Testis (tissue), 3 donors: ENCODE data around the gene PAN3. TPM values are rescaled to one million over a fixed set of nuclear protein-coding genes. Genes with fewer than 3 reads are reported as not detected.

Source experiments
- DNase-seq: peaks from one replicate; pipeline ENCODE4 v3.0.0-alpha.2; 2019
- H3K27ac ChIP-seq, 2 donors: fragments of 200-600 bp; sonication (generic); one replicate each; pipeline ENCODE4 v1.5.1; 2019
- H3K27me3 ChIP-seq: fragments of 200-600 bp; sonication (generic); one replicate; pipeline ENCODE4 v1.5.1; 2019
- H3K36me3 ChIP-seq: fragments of 200-600 bp; sonication (generic); one replicate; pipeline ENCODE4 v1.5.1; 2017; ENCODE audit warnings: low read depth; ENCODE audit errors: missing control alignments
- H3K4me1 ChIP-seq: fragments of 200-600 bp; sonication (generic); one replicate; pipeline ENCODE4 v1.5.1; 2019
- H3K4me3 ChIP-seq, 2 donors: fragments of 200-600 bp; sonication (generic); one replicate each; pipeline ENCODE4 v1.5.1; 2017 to 2019
- H3K9me3 ChIP-seq: fragments of 200-600 bp; sonication (generic); one replicate; pipeline ENCODE4 v1.5.1; 2017
- POLR2A ChIP-seq: fragments of 450-650 bp; IDR thresholded peaks from one replicate; pipeline ENCODE4 v1.6.1; 2017; ENCODE audit warnings: antibody characterized with exemption, mild to moderate bottlenecking, moderate library complexity
- WGBS, 2 donors: methylation state at CpG; one replicate each; pipeline ENCODE4 v1.1.5; 2018; 5-methylcytosine and 5-hydroxymethylcytosine counted together
- intact Hi-C: fragments of 100-400 bp; cut with DNase I; formaldehyde crosslinking; loops from one replicate; pipeline ENCODE4 v1.15.1; 2023; ENCODE audit warnings: low total_unique reads
- polyA plus RNA-seq: library from polyadenylated mRNA; stranded (reverse); fragments of 350-450 nt; fragmentation: Illumina TruSeq; extraction: RNeasy Lipid Tissue Mini Kit (QIAGEN cat#74804); gene quantifications from one replicate; pipeline ENCODE4 v1.2.3, GENCODE V29; 2014; ENCODE audit warnings: low read depth, low replicate concordance; ENCODE audit not compliant: insufficient read depth
- total RNA-seq, 2 donors: library from RNA; depleted of rRNA; stranded (reverse); fragments of >200 nt; gene quantifications; one replicate each; pipeline ENCODE4 v1.2.3, GENCODE V29; 2016
- TF ChIP-seq, protein P1 (sequence below), 3 experiments: fragments of 450-650 bp in 2 of 3; fragments of 200-600 bp in 1 of 3; sonication (generic) in 1 of 3; IDR thresholded peaks; one replicate each; pipeline ENCODE4 v1.5.1; 2016 to 2019; ENCODE audit warnings: antibody characterized with exemption in 3 of 3, mild to moderate bottlenecking in 2 of 3, moderate library complexity in 1 of 3

PAN3 gene
- total and polyA plus RNA-seq, 3 donors from 2014 or later, result 30.2 to 76.2 (median 74.8) TPM

DNA sequence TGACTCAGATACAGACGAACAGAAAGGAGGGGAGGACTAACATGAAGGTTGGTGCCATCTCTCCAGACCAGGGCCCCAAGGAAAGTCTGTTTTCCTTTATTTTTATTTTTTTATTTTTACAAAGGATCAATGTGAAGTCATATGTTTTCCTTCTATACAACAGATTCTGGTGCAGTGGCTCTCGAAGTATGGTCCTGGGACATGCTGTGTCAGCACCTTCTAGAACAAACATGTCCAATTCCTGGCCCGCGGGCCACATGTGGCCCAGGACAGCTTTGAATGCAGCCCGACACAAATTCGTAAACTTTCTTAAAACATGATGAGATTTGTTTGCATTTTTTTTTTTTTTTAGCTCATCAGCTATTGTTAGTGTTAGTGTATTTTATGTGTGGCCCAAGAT is 181.9 kb downstream of the PAN3 start:
- no peak for DNase-seq
- Histone ChIP-seq H3K27ac (no peak overlapping the region), H3K4me1 (peaks cover 12% of the 10 kb centered on the region), H3K27me3 (no peaks in the 10 kb centered on the region), H3K4me3 (no peak overlapping the region), H3K9me3 (no peaks in the 10 kb centered on the region), H3K36me3 (no peaks in the 10 kb centered on the region)
- TF ChIP-seq, protein P1, sequence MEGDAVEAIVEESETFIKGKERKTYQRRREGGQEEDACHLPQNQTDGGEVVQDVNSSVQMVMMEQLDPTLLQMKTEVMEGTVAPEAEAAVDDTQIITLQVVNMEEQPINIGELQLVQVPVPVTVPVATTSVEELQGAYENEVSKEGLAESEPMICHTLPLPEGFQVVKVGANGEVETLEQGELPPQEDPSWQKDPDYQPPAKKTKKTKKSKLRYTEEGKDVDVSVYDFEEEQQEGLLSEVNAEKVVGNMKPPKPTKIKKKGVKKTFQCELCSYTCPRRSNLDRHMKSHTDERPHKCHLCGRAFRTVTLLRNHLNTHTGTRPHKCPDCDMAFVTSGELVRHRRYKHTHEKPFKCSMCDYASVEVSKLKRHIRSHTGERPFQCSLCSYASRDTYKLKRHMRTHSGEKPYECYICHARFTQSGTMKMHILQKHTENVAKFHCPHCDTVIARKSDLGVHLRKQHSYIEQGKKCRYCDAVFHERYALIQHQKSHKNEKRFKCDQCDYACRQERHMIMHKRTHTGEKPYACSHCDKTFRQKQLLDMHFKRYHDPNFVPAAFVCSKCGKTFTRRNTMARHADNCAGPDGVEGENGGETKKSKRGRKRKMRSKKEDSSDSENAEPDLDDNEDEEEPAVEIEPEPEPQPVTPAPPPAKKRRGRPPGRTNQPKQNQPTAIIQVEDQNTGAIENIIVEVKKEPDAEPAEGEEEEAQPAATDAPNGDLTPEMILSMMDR (IDR thresholded peaks at IDR 0.05), result no peak
- TF ChIP-seq POLR2A, result no peak
- 86 to 87% methylated on average over 6 of the region's 6 CpGs for WGBS, 2 donors
- intact Hi-C loops, result loop anchor here (10.0 kb wide), 1 partner anchor 315 kb away; no protein-coding TSS in a partner anchor

DNA sequence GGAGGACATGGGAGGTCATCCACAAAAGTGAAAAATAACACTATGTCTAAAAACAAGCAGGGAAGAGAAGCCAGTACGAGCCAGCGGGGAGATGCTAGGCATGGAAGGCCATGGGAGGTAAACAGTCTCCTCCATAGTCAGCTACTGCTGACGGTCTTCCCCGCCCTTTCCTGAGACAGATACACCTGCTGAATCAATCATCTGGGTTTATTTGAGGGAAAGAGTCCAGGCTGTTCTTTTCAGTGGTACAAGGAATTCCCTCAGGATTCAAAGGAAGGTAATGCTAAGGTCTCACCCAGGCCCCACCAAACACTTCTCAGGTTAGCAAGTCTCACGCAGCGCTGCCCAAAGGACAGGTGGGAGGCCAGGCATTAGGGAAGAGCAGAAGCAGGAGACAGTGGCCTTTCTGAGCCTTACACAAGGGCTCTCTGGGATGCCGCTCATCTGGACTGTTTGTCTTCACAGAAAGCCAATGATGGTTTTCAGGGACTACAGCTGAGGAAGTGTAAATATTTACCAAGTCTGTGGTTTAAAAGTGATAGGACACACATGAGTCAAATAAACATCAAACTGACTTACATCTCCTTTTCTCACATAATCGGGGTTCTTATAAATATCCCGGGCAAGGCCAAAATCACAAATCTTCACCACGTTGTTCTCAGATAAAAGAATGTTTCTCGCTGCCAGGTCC is 182.7 kb downstream of the PAN3 start:
- WGBS, 2 donors, result 74 to 77% methylated on average over 11 of the region's 11 CpGs
- DNase-seq, result no peak
- no peaks in the 10 kb centered on the region for H3K27me3 ChIP-seq
- intact Hi-C loops, result loop anchor here (10.0 kb wide), 1 partner anchor 314 kb away; no protein-coding TSS in a partner anchor
- TF ChIP-seq, protein P1 (IDR thresholded peaks at IDR 0.05), result no peak
- TF ChIP-seq POLR2A, result no peak
- no peaks in the 10 kb centered on the region for H3K36me3 ChIP-seq
- H3K9me3 ChIP-seq, result no peaks in the 10 kb centered on the region
- no peak overlapping the region for H3K27ac ChIP-seq
- peaks cover 8% of the 10 kb centered on the region for H3K4me1 ChIP-seq
- H3K4me3 ChIP-seq, result no peak overlapping the region

DNA sequence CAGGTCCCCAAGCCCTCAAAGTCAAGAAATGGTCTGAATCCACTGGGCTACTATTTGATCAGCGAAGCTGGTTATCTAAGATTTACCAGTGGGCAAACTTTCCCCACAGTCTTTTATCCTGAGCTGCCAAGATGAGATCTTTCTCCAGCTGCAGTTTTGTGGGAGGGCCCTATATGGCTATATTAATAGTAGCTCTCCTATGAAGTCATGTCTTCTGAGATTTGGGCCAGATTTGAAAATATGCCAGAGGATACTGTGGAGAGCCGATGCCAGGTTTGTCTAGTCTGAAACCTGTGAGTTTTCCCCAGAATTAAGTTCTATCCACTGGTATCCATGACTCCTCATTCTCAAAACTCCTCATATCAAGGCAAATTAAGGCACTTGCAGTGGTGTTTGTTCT is 183.4 kb downstream of the PAN3 start:
- Histone ChIP-seq H3K27ac (no peak overlapping the region), H3K4me3 (no peak overlapping the region), H3K27me3 (no peaks in the 10 kb centered on the region), H3K36me3 (no peaks in the 10 kb centered on the region), H3K4me1 (peaks cover 7% of the 10 kb centered on the region), H3K9me3 (no peaks in the 10 kb centered on the region)
- DNase-seq, result no peak
- intact Hi-C loops, result loop anchor here (10.0 kb wide), 1 partner anchor 313 kb away; no protein-coding TSS in a partner anchor
- TF ChIP-seq, protein P1 (IDR thresholded peaks at IDR 0.05), result no peak
- TF ChIP-seq POLR2A, result no peak
- 82% methylated on average over 2 of the region's 2 CpGs for WGBS, 2 donors

DNA sequence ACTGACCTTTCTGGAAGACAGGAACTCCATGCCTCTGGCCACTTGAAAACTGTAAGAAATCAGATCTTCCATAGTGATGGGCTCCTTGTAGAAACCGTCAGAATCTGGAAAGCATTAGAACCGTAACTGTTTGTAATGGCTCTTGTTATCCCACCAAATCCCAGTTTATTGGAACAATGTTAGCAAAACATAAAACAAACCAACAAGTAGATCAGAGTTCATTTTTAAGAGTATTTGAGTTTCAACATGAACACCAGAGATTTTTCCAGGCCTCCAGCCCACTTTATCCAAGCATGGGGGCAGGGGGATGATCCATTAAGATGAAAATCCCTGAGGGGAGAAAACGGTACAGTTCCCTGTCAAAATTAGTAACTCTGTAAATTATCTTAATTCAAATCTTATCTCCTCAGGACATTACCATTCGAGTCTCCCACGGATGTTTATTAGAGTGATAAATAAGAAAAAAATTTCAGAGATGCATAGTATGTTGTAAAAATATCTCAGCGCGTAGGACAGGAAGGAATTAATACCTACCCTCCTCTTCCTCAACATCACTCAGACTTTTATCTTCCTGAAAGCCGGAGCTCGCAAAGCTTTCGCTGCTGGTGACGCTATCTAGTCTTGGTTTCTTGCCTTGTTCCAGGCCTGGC is 184.0 kb downstream of the PAN3 start:
- TF ChIP-seq, protein P1 (IDR thresholded peaks at IDR 0.05), result no peak
- TF ChIP-seq POLR2A, result no peak
- Histone ChIP-seq H3K36me3 (no peaks in the 10 kb centered on the region), H3K27me3 (no peaks in the 10 kb centered on the region), H3K4me3 (no peak overlapping the region), H3K4me1 (peaks cover 7% of the 10 kb centered on the region), H3K9me3 (no peaks in the 10 kb centered on the region), H3K27ac (no peak overlapping the region)
- DNase-seq, result no peak
- intact Hi-C loops, result loop anchor here (10.0 kb wide), 1 partner anchor 312 kb away; no protein-coding TSS in a partner anchor
- WGBS, 2 donors, result 76 to 77% methylated on average over 11 of the region's 11 CpGs
